Mesendoderm (in vitro differentiated cells): ENCODE measurements around the gene KIAA0513.

Experiments
- DNase-seq: peaks from one replicate; pipeline ENCODE4 v3.0.0; 2013
- H2AK5ac ChIP-seq: 2 replicates; pipeline ENCODE4 v1.6.1; 2013; ENCODE audit warnings: low read length, inconsistent platforms
- H2BK120ac ChIP-seq: 2 replicates; pipeline ENCODE4 v1.6.1; 2013; ENCODE audit warnings: low read depth, mild to moderate bottlenecking, low read length, moderate library complexity, mixed read lengths
- H2BK15ac ChIP-seq: replicated peaks from 2 replicates; pipeline ENCODE4 v1.6.1; 2013; ENCODE audit warnings: low read depth, mild to moderate bottlenecking, moderate library complexity
- H2BK5ac ChIP-seq: 2 replicates; pipeline ENCODE4 v1.6.1; 2013; ENCODE audit warnings: low read length, inconsistent platforms
- H3K18ac ChIP-seq: 2 replicates; pipeline ENCODE4 v1.6.1; 2013; ENCODE audit warnings: mild to moderate bottlenecking, low read length, mixed read lengths
- H3K23ac ChIP-seq: one replicate; pipeline ENCODE4 v1.6.1; 2013; ENCODE audit warnings: low read length
- H3K27ac ChIP-seq: 2 replicates; pipeline ENCODE4 v1.5.1; 2013; ENCODE audit warnings: low read depth, mild to moderate bottlenecking, inconsistent platforms, low read length, moderate library complexity
- H3K27me3 ChIP-seq: 2 replicates; pipeline ENCODE4 v1.6.1; 2013; ENCODE audit warnings: low read length, control low read depth, mild to moderate bottlenecking, inconsistent platforms; ENCODE audit not compliant: insufficient read depth, poor library complexity
- H3K36me3 ChIP-seq: 2 replicates; pipeline ENCODE4 v1.6.1; 2013; ENCODE audit warnings: low read length, inconsistent platforms; ENCODE audit not compliant: control insufficient read depth, insufficient read depth
- H3K4ac ChIP-seq: one replicate; pipeline ENCODE4 v1.6.1; 2013; ENCODE audit warnings: low read depth, mild to moderate bottlenecking, low read length, moderate library complexity
- H3K4me1 ChIP-seq: 2 replicates; pipeline ENCODE4 v1.6.1; 2013; ENCODE audit warnings: low read depth, low read length, inconsistent platforms; ENCODE audit not compliant: control insufficient read depth
- H3K4me2 ChIP-seq: 2 replicates; pipeline ENCODE4 v1.6.1; 2013; ENCODE audit warnings: low read length
- H3K4me3 ChIP-seq: 2 replicates; pipeline ENCODE4 v1.5.1; 2013; ENCODE audit warnings: mild to moderate bottlenecking, low read length
- H3K56ac ChIP-seq: one replicate; pipeline ENCODE4 v1.6.1; 2013; ENCODE audit warnings: low read length
- H3K79me1 ChIP-seq: 2 replicates; pipeline ENCODE4 v1.6.1; 2013; ENCODE audit warnings: low read length, inconsistent platforms
- H3K79me2 ChIP-seq: 2 replicates; pipeline ENCODE4 v1.6.1; 2013; ENCODE audit warnings: mild to moderate bottlenecking, low read length; ENCODE audit not compliant: control insufficient read depth, insufficient read depth
- H3K9ac ChIP-seq: 2 replicates; pipeline ENCODE4 v1.6.1; 2013; ENCODE audit warnings: low read length, inconsistent platforms
- H4K5ac ChIP-seq: one replicate; pipeline ENCODE4 v1.6.1; 2013; ENCODE audit warnings: low read length
- H4K8ac ChIP-seq: one replicate; pipeline ENCODE4 v1.6.1; 2013; ENCODE audit warnings: low read depth, mild to moderate bottlenecking, control low read depth, low read length, moderate library complexity
- WGBS: extraction: QIAGEN DNeasy Blood & Tissue Kit; methylation state at CpG from one replicate; pipeline ENCODE4 v1.1.7; 2013; ENCODE audit warnings: low lambda C conversion rate, missing lambda C conversion rate; ENCODE audit not compliant: insufficient coverage; ENCODE audit errors: extremely low coverage; 5-methylcytosine and 5-hydroxymethylcytosine counted together

Gene KIAA0513

GRCh38 chr16:85055493-85056210, 28.1 kb downstream of the KIAA0513 start:
- Histone ChIP-seq H4K5ac (no peak overlapping the region), H3K4me1 (no peaks in the 10 kb centered on the region), H3K4me3 (no peak overlapping the region), H3K36me3 (no peaks in the 10 kb centered on the region), H3K23ac (no peak overlapping the region), H3K27me3 (no peaks in the 10 kb centered on the region), H3K18ac (no peak overlapping the region), H3K79me1 (no peaks in the 10 kb centered on the region), H2BK15ac (no peak overlapping the region), H2AK5ac (no peak overlapping the region), H2BK120ac (no peak overlapping the region), H3K9ac (no peak overlapping the region), H4K8ac (no peak overlapping the region), H3K27ac (no peak overlapping the region), H3K56ac (peak overlapping the region; percentile 22), H3K4me2 (no peak overlapping the region), H3K4ac (no peak overlapping the region), H3K79me2 (no peaks in the 10 kb centered on the region), H2BK5ac (no peak overlapping the region)
- WGBS: no CpG with 5 or more reads among the region's 14 CpGs
- peak; percentile 38 for DNase-seq

GRCh38 chr16:85056211-85056748, 28.7 kb downstream of the KIAA0513 start:
- H3K9ac ChIP-seq: no peak overlapping the region
- H3K27me3 ChIP-seq: no peaks in the 10 kb centered on the region
- no peak overlapping the region for H3K4me3 ChIP-seq
- no CpG with 5 or more reads among the region's 16 CpGs for WGBS
- no peak overlapping the region for H4K5ac ChIP-seq
- no peak overlapping the region for H2BK15ac ChIP-seq
- no peak overlapping the region for H2AK5ac ChIP-seq
- no peaks in the 10 kb centered on the region for H3K79me1 ChIP-seq
- no peak overlapping the region for H3K56ac ChIP-seq
- H2BK5ac ChIP-seq: no peak overlapping the region
- H3K4ac ChIP-seq: no peak overlapping the region
- no peak overlapping the region for H3K27ac ChIP-seq
- H2BK120ac ChIP-seq: no peak overlapping the region
- no peaks in the 10 kb centered on the region for H3K36me3 ChIP-seq
- H3K4me1 ChIP-seq: no peaks in the 10 kb centered on the region
- no peaks in the 10 kb centered on the region for H3K79me2 ChIP-seq
- peak; percentile 63 for DNase-seq
- H3K4me2 ChIP-seq: no peak overlapping the region
- H3K23ac ChIP-seq: no peak overlapping the region
- H4K8ac ChIP-seq: no peak overlapping the region
- no peak overlapping the region for H3K18ac ChIP-seq

- Histone ChIP-seq H2AK5ac (no peak overlapping the region), H3K36me3 (no peaks in the 10 kb centered on the region), H3K23ac (no peak overlapping the region), H3K18ac (no peak overlapping the region), H2BK5ac (no peak overlapping the region), H3K27ac (no peak overlapping the region), H3K4ac (no peak overlapping the region), H3K4me3 (no peak overlapping the region), H3K4me2 (no peak overlapping the region), H3K27me3 (no peaks in the 10 kb centered on the region), H2BK120ac (no peak overlapping the region), H3K79me1 (no peaks in the 10 kb centered on the region), H3K79me2 (no peaks in the 10 kb centered on the region), H4K8ac (no peak overlapping the region), H4K5ac (no peak overlapping the region), H3K9ac (no peak overlapping the region), H3K56ac (no peak overlapping the region), H2BK15ac (no peak overlapping the region), H3K4me1 (no peaks in the 10 kb centered on the region)
- WGBS: no CpG with 5 or more reads among the region's 9 CpGs
- peak; percentile 41 for DNase-seq
These were observed 29.8 kb downstream of the KIAA0513 start for GRCh38 chr16:85057212-85057889.

GRCh38 chr16:85057948-85058347, 30.4 kb downstream of the KIAA0513 start:
- H3K4me3 ChIP-seq: no peak overlapping the region
- no peak overlapping the region for H2BK120ac ChIP-seq
- H3K27me3 ChIP-seq: no peaks in the 10 kb centered on the region
- H3K79me1 ChIP-seq: no peaks in the 10 kb centered on the region
- H3K9ac ChIP-seq: no peak overlapping the region
- no peak overlapping the region for H3K27ac ChIP-seq
- no peak overlapping the region for H3K4ac ChIP-seq
- DNase-seq: no peak
- H3K23ac ChIP-seq: no peak overlapping the region
- no peaks in the 10 kb centered on the region for H3K36me3 ChIP-seq
- H3K56ac ChIP-seq: no peak overlapping the region
- no CpG with 5 or more reads among the region's 7 CpGs for WGBS
- H2AK5ac ChIP-seq: no peak overlapping the region
- no peak overlapping the region for H2BK15ac ChIP-seq
- peaks cover 4% of the 10 kb centered on the region for H3K4me1 ChIP-seq
- no peak overlapping the region for H4K8ac ChIP-seq
- H3K79me2 ChIP-seq: no peaks in the 10 kb centered on the region
- H3K18ac ChIP-seq: no peak overlapping the region
- H2BK5ac ChIP-seq: no peak overlapping the region
- H3K4me2 ChIP-seq: no peak overlapping the region
- H4K5ac ChIP-seq: no peak overlapping the region

GRCh38 chr16:85058909-85059308, 31.3 kb downstream of the KIAA0513 start:
- H4K8ac ChIP-seq: no peak overlapping the region
- no peak overlapping the region for H3K4ac ChIP-seq
- no peak overlapping the region for H3K4me3 ChIP-seq
- H2BK5ac ChIP-seq: no peak overlapping the region
- no peak overlapping the region for H3K18ac ChIP-seq
- H3K56ac ChIP-seq: no peak overlapping the region
- H3K27ac ChIP-seq: no peak overlapping the region
- H3K27me3 ChIP-seq: no peaks in the 10 kb centered on the region
- H3K36me3 ChIP-seq: no peaks in the 10 kb centered on the region
- no peak overlapping the region for H3K9ac ChIP-seq
- no peaks in the 10 kb centered on the region for H3K79me1 ChIP-seq
- no peak overlapping the region for H3K4me2 ChIP-seq
- no peak for DNase-seq
- no peaks in the 10 kb centered on the region for H3K79me2 ChIP-seq
- no peak overlapping the region for H3K23ac ChIP-seq
- H2AK5ac ChIP-seq: no peak overlapping the region
- H2BK15ac ChIP-seq: no peak overlapping the region
- H4K5ac ChIP-seq: no peak overlapping the region
- no peak overlapping the region for H2BK120ac ChIP-seq
- no CpG with 5 or more reads among the region's 4 CpGs for WGBS
- H3K4me1 ChIP-seq: peaks cover 4% of the 10 kb centered on the region
